OCI-M2 (cell line): Measurements from ENCODE around the gene SERPINF2.
"Not testable (repeated sequence)": the region's sequence is repeated elsewhere in the genome, so short reads cannot be mapped to it uniquely, and the experiment has no call there.

Experiments used
- DNase-seq: peaks from one replicate; lab custom pipeline; 2025; ENCODE audit not compliant: unreplicated experiment; lab: John Stamatoyannopoulos, UW

Gene SERPINF2

DNA sequence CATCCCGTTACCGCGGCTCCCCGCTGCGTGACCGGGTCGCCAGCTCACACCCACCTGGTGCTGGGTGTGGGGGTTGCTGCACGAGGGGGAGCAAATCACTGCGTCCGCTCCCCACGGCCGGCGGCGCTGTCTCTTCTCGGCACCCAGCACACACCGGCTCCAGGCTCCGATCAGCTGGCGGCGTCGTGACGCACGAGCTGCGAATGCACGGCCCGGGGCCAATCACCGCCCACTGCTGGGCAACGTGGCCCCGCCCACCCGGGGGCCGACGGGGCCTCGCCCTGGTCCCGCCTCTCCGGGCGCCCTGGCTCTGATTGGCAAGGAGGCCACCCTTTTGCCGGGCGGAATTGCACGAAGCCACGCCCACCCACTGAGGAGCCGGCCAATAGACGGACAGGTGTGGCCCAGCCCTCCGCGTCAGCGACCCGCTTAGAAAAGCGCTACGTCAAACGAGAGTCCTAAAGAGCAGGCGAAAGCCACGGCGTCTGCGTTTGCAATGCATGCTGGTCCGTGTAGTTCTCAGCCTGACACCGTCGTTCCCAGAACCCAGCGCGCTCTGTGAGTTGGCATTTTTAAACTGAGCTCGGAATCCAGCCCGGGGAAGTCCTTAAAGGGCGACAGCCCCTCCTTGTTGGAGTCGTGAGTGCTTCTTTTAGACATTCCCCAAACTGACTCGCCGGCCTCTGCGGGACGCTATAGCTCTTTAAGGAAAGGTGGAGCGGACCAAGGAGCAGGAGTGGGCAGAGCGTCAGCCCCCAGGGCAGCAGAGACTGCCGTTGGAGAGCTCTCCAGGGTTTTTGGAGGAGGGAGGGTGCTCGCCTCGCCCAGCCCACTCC lies 26.4 kb upstream of the SERPINF2 start:
- DNase-seq, result peak; percentile 93

DNA sequence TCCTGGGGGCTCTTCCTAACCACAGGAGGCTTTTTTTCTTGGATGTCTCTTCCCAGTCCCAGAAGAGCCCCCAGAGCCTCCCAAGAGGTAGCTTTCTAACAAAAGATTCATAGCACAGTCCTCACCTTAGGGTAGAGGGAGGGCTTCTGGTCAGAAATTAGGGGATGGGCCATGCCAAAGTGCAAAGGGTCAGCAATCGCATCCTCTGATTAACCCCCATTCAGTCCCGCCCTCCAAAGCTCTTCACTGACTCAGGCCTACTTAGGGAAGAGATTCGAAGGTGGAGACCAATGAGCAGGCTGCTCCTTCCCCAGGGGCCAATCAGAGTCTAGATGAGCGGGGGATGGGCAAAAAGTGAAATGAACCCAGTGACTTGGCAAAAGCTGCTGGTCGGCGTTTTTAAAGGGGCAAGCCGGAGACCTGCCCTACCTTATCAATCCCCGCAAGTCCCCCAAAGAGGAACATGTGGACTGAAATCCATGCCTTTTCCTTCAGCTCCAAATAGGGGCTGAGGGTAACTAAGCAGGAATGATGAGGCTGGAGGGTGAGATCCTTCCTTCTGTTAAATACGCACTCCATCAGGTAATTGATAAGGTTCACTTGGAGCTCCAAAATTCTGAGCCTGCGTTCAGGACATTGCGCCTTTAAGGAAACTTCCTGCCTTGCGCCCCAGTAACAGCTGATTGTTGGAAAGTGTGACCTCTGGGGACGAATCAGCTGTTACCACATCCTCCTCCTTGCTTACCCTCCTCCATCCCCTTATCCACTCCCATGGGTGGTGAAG lies 25.6 kb upstream of the SERPINF2 start:
- peak; percentile 92 for DNase-seq

DNA sequence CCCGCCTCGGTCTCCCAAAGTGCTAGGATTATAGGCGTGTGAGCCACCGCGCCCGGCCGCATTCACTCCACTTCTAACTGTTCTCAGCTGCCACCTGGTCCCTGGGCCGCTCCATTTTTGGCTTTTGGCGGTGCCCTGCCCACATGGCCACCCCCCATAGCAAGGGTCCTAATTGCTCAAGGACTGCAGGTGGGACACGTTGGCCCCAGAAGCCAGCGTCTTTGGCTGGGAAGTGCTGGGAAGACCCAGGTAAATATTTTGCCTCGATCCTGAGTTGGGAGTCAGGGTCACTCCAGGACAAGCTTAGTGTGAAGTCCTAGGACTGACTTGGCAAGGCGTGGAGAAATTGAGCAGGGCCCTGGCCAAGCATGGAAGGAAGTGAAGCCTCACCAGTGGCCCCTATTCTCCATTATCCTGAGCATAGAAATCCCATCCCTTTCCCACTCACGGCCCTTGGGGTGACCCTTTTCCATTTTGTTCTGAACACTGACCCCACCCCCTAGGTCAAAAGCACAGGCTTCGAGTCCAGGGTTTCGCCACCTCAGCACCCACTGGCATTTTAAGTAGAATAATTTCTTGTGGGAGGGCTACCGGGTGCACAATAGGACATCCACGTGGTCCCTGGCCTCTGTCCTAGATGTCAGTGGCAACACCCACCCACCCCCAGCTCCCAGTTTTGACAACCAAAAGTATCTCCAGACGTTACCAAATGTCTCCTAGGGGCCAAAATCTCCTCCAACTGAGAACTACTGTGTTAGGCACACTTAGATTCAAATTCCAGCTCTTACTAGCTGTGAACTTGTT lies 24.1 kb upstream of the SERPINF2 start:
- no peak for DNase-seq

DNA sequence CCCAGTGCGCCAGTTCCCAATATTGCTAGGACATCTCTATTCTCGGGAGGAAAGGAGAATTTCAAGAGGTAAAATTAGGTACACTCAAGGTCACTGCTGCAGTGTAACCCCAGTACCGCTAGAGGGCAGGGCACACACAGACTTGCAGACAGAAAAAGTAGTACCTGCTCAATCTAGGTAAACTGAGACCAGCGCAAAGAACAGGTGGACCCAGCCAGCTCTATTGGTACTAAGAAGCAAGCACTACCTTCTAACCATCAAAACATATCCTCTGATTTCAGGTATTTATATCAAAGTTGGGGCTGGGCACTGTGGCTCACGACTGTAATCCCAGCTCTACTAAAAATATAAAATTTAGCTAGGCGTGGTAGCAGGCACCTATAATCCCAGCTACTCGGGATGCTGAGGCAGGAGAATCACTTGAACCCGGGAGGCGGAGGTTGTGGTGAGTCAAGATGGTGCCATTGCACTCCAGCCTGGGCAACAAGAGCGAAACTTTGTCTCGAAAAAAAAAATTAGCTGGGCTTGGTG lies 21.8 kb upstream of the SERPINF2 start:
- DNase-seq, result peak; percentile 5

DNA sequence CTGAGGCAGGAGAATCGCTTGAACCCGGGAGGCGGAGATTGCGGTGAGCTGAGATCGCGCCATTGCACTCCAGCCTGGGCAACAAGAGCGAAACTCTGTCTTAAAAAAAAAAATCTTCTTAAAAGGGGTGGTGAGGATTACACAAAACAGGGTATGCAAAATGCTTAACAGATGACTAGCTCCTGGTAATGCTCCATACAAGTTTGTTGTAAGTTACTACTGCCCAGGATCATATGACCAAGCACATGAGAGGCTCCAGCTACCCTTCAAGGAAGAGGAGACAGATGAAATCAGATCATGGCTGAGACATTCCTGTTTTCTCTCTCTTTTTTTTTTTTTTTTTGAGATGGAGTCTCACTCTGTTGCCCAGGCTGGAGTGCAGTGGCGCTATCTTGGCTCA lies 20.6 kb upstream of the SERPINF2 start:
- not testable (repeated sequence) for DNase-seq

DNA sequence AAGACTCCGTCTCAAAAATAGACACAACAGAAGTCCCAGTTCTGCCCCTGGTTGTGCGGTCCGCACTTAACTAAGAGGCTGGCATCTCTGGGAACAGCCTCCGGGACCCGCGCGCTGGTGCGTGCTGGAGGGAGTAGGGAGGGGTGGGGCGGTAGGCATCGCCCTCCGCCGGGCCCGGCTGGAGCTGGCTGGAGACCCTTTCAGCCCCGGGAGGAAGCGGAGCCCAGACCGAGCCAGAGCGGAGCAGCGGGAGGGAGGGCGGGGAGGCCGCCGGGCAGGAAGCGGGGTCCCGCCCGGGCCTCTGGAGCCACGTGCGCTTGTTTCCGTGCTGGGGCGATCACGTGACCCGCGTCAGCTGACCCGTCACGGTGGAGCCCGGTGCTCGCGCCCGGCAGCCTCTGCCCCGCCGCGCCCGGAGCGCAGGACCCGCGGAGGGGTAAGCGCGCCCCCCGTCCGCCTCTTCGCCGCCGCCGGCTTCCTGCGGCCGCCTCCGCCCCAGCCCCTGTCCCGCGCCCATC lies 18.3 kb upstream of the SERPINF2 start, which contains the start of gene WDR81:
Gene WDR81 (plus strand): TSS at position 354 of the 518 bp plus-strand sequence. CDS start 256 bp downstream, outside the sequence.
- peak; percentile 37 for DNase-seq

DNA sequence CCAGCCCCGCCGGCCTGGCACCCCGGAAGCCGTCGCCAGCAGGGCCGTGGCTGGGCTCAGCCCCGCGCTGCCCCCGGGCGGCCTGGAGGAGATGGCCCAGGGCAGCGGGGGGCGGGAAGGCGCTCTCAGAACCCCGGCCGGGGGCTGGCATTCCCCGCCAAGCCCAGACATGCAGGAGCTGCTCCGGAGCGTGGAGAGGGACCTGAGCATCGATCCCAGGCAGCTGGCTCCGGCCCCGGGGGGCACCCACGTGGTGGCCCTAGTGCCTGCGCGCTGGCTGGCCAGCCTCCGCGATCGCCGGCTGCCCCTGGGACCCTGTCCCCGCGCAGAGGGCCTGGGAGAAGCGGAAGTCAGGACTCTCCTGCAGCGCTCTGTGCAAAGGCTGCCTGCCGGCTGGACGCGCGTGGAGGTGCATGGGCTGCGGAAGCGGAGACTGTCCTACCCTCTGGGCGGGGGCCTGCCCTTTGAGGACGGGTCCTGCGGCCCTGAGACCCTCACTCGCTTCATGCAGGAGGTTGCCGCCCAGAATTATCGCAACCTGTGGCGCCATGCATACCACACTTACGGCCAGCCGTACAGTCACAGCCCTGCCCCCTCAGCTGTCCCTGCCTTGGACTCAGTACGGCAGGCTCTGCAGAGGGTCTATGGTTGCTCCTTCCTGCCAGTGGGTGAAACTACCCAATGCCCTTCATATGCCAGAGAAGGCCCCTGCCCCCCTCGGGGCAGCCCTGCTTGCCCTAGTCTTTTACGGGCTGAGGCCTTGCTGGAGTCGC lies 17.6 kb upstream of the SERPINF2 start:
- DNase-seq, result no peak

DNA sequence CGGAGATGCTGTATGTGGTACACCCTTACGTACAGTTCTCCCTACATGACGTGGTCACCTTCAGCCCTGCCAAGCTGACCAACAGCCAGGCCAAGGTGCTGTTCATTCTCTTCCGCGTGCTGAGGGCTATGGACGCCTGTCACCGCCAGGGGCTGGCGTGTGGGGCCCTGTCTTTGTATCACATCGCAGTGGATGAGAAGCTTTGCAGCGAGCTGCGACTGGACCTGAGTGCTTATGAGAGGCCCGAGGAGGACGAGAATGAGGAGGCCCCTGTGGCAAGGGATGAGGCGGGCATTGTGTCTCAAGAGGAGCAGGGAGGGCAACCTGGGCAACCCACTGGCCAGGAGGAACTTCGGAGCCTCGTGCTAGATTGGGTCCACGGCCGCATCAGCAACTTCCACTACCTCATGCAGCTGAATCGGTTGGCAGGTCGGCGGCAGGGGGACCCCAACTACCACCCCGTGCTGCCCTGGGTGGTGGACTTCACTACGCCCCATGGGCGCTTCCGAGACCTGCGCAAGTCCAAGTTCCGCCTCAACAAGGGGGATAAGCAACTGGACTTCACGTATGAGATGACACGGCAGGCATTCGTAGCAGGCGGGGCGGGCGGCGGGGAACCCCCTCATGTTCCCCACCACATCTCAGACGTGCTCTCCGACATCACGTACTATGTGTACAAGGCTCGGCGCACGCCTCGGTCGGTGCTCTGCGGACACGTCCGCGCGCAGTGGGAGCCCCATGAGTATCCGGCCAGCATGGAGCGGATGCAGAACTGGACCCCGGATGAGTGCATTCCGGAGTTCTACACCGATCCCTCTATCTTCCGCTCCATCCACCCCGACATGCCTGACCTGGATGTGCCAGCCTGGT lies 16.8 kb upstream of the SERPINF2 start:
- no peak for DNase-seq

DNA sequence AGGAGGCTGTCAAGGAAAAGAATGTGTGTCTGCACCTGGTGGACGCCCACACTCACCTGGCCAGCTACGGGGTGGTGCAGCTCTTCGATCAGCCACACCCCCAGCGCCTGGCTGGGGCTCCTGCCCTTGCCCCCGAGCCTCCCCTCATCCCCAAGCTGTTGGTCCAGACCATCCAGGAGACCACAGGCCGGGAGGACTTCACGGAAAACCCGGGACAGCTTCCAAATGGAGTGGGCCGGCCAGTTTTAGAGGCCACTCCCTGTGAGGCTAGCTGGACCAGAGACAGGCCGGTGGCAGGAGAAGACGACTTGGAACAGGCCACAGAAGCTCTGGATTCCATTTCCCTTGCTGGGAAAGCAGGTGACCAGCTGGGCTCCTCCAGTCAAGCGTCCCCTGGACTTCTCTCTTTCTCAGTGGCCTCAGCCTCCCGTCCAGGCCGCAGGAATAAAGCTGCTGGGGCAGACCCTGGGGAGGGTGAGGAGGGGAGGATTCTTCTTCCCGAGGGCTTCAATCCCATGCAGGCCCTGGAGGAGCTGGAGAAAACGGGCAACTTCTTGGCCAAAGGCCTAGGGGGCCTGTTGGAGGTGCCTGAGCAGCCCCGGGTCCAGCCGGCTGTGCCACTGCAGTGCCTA lies 15.9 kb upstream of the SERPINF2 start:
- no peak for DNase-seq

DNA sequence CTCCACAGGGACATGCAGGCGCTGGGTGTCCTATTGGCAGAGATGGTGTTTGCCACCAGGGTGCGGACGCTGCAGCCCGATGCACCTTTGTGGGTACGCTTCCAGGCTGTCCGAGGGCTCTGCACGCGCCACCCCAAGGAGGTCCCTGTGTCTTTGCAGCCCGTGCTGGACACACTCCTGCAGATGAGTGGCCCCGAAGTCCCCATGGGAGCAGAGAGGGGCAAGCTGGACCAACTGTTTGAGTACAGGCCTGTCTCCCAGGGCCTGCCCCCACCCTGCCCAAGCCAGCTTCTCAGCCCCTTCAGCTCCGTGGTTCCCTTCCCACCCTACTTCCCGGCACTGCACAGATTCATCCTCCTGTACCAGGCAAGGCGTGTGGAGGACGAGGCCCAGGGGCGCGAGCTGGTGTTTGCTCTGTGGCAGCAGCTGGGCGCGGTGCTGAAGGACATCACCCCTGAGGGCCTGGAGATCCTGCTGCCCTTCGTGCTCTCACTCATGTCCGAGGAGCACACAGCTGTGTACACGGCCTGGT lies 15.3 kb upstream of the SERPINF2 start:
- no peak for DNase-seq

DNA sequence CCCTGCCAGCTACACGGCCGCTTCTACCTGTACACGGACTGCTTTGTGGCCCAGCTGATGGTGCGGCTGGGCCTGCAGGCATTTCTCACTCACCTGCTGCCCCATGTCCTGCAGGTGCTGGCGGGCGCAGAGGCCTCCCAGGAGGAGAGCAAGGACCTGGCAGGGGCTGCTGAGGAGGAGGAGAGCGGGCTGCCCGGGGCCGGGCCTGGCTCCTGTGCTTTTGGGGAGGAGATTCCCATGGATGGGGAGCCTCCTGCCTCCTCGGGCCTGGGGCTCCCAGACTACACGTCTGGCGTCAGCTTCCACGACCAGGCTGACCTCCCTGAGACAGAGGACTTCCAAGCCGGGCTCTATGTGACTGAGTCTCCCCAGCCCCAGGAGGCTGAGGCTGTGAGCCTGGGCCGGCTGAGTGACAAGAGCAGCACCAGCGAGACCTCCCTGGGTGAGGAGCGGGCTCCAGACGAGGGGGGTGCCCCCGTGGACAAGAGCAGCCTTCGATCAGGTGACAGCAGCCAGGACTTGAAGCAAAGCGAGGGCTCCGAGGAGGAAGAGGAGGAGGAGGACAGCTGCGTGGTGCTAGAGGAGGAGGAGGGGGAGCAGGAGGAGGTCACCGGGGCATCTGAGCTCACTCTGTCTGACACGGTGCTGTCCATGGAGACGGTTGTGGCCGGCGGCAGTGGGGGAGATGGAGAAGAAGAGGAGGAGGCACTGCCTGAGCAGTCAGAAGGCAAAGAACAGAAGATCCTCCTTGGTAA lies 14.6 kb upstream of the SERPINF2 start:
- DNase-seq, result no peak

DNA sequence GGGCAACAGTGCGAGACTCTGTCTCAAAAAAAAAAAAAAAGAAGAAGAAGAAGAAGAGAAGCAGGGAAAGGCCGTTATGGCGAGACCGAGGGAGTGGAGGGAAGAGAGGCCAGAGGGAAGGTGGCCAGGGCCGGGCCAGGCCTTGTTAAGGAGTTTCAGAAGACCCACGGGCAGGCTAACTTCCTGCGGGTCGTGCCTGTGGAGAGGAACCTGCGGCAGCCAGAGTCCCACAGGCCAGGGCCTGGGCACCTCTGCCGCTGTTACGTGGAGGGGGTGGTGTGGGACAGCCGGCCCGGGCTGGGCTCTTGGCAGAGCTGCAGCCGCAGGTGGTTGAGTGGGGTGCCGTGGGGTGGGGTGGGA lies 12.7 kb upstream of the SERPINF2 start:
- no peak for DNase-seq

DNA sequence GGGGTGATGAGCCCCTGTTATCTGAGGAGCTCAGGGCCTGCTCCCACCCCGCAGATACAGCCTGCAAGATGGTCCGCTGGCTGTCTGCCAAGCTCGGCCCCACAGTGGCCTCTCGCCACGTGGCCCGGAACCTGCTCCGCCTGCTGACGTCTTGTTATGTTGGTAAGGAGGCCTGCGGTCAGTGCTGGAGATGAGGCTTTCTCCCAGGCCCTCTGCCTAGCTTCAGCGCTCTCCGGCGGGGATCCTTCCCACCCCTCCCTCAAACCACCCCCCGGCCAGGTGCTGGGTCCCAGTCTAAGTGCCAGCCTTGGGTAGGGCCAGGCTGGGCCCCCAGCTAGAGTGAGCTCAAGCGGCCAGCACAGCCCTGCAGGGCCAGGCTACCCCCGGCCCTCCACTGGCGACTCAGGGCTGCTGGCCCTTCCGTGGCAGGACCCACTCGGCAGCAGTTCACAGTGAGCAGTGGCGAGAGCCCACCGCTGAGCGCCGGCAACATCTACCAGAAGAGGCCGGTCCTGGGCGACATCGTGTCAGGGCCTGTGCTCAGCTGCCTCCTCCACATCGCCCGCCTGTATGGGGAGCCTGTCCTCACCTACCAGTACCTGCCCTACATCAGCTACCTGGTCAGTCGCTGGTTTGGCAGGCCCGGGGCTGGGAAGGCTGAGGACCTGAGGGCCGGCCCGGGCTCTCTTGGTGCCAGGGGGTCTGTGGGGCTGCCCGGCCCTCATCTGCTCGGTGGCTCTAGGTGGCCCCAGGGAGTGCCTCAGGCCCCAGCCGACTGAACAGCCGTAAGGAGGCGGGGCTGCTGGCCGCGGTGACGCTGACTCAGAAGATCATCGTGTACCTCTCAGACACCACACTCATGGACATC lies 12.1 kb upstream of the SERPINF2 start:
- no peak for DNase-seq

DNA sequence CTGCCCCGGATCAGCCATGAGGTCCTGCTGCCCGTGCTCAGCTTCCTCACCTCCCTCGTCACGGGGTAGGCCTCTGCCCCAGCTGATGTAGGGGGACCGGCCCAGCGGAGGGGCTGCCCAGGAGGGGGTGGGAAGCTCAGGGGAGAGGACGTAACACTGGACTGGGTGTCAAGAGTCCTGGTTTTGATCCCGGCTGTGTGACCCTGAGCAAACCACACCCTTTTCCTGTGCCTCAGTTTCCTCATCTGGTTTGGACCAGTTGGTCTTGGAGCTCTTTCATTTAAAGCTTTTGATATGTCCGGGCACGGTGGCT lies 11.5 kb upstream of the SERPINF2 start:
- no peak for DNase-seq

DNA sequence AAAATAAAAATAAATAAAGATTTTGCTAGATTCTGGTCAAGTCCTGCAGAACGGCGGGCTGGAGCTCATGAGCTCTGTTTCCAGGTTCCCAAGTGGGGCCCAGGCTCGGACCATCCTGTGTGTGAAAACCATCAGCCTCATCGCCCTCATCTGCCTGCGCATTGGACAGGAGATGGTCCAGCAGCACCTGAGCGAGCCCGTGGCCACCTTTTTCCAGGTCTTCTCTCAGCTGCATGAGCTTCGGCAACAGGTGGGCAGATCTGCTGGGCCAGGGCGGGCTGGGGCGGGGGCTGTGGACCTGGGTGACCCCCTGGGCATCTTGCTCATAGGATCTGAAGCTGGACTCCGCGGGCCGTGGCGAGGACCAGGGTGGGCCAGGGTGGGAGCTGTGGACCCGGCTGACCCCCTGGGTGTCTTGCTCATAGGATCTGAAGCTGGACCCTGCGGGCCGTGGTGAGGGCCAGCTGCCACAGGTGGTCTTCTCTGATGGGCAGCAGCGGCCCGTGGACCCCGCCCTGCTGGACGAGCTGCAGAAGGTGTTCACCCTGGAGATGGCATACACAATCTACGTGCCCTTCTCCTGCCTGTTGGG lies 10.3 kb upstream of the SERPINF2 start:
- no peak for DNase-seq

DNA sequence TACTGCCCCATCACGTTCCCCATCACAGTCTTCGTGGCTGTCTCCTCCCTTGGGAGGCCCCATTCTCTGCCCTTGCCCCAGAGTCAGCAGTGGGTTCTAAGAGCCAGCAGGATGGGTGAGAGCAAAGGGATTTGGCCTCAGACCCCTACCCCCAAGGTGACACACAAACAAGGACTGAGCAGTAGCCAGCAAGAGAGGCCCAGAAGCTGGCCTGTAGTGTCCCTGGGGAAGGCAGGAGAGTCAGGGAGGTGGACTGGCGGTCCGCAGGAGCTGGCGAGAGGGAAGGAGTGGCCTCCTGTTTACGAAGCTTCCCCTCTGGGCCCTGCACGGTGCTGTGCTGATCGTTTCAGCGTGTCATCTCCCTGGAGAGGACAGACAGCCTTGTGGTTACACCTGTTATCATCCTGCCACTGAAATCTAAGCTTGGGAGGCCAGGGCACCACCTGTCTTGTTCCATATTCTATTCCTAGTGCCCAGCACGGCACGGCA lies 9.8 kb upstream of the SERPINF2 start:
- DNase-seq, result no peak
